Measurements from ENCODE around the gene PSG1. TPM values are rescaled to one million over a fixed set of nuclear protein-coding genes. Genes with fewer than 3 reads are reported as not detected.
"Not testable (repeated sequence)": the region's sequence is repeated elsewhere in the genome, so short reads cannot be mapped to it uniquely, and the experiment has no call there.

PSG1 gene
- total RNA-seq, 4 donors from 2014 or later = not detected

GRCh38 chr19:42881279-42881678 lies 1.8 kb upstream of the PSG1 start:
- H3K27ac ChIP-seq; intact Hi-C loops (cut with DNase I; ENCODE audit: low total_unique reads): not testable (repeated sequence)

GRCh38 chr19:42880621-42881020 lies 1.1 kb upstream of the PSG1 start:
- H3K27me3 ChIP-seq; H3K9me3 ChIP-seq; DNase-seq; H3K4me1 ChIP-seq; intact Hi-C loops (cut with DNase I; ENCODE audit: low total_unique reads); H3K4me3 ChIP-seq; H3K27ac ChIP-seq; H3K36me3 ChIP-seq: not testable (repeated sequence)

More at GRCh38 chr19:42881279-42881678, 1.8 kb upstream of the PSG1 start:
- not testable (repeated sequence) for H3K4me3 ChIP-seq, H3K4me1 ChIP-seq, H3K27me3 ChIP-seq, H3K9me3 ChIP-seq, DNase-seq, H3K36me3 ChIP-seq

- H3K4me3 ChIP-seq = not testable (repeated sequence)
These were observed 2.9 kb downstream of the PSG1 start for GRCh38 chr19:42876596-42876995.

GRCh38 chr19:42875881-42876280 lies 3.6 kb downstream of the PSG1 start:
- H3K27ac ChIP-seq; DNase-seq; H3K27me3 ChIP-seq; H3K4me3 ChIP-seq; H3K9me3 ChIP-seq; intact Hi-C loops (cut with DNase I; ENCODE audit: low total_unique reads); H3K4me1 ChIP-seq; H3K36me3 ChIP-seq: not testable (repeated sequence)

More at GRCh38 chr19:42876596-42876995, 2.9 kb downstream of the PSG1 start:
- H3K27ac ChIP-seq; DNase-seq; H3K4me1 ChIP-seq; H3K9me3 ChIP-seq; intact Hi-C loops (cut with DNase I; ENCODE audit: low total_unique reads); H3K36me3 ChIP-seq; H3K27me3 ChIP-seq: not testable (repeated sequence)

- H3K9me3 ChIP-seq; H3K4me1 ChIP-seq; H3K27me3 ChIP-seq; DNase-seq; H3K27ac ChIP-seq; H3K4me3 ChIP-seq; intact Hi-C loops (cut with DNase I; ENCODE audit: low total_unique reads); H3K36me3 ChIP-seq: not testable (repeated sequence)
These were observed 4.4 kb downstream of the PSG1 start for GRCh38 chr19:42874901-42875813.

GRCh38 chr19:42874136-42874535 lies 5.4 kb downstream of the PSG1 start:
- H3K4me1 ChIP-seq; DNase-seq; H3K4me3 ChIP-seq; H3K27me3 ChIP-seq; H3K36me3 ChIP-seq; H3K9me3 ChIP-seq; H3K27ac ChIP-seq; intact Hi-C loops (cut with DNase I; ENCODE audit: low total_unique reads): not testable (repeated sequence)

- H3K4me3 ChIP-seq = no peak overlapping the region
- no peak overlapping the region for H3K27ac ChIP-seq
- H3K4me1 ChIP-seq = no peaks in the 10 kb centered on the region
- no peaks in the 10 kb centered on the region for H3K27me3 ChIP-seq
- no peaks in the 10 kb centered on the region for H3K9me3 ChIP-seq
- TF ChIP-seq CTCF (IDR thresholded peaks at IDR 0.05) = no peak
- no peak for TF ChIP-seq POLR2A (IDR thresholded peaks at IDR 0.05)
- intact Hi-C loops (cut with DNase I; ENCODE audit: low total_unique reads) = no loop called here
- H3K36me3 ChIP-seq = no peaks in the 10 kb centered on the region
- DNase-seq = no peak
These were observed 6.9 kb downstream of the PSG1 start for GRCh38 chr19:42872608-42873007.

- H3K4me1 ChIP-seq = no peaks in the 10 kb centered on the region
- no peak overlapping the region for H3K4me3 ChIP-seq
- no peak for DNase-seq
- H3K27ac ChIP-seq = no peak overlapping the region
- TF ChIP-seq POLR2A (IDR thresholded peaks at IDR 0.05) = no peak
- TF ChIP-seq CTCF (IDR thresholded peaks at IDR 0.05) = no peak
- no peaks in the 10 kb centered on the region for H3K9me3 ChIP-seq
- H3K36me3 ChIP-seq = no peaks in the 10 kb centered on the region
- no peaks in the 10 kb centered on the region for H3K27me3 ChIP-seq
- intact Hi-C loops (cut with DNase I; ENCODE audit: low total_unique reads) = no loop called here
These were observed 22.0 kb downstream of the PSG1 start for GRCh38 chr19:42857544-42857867.

GRCh38 chr19:42856866-42857543 lies 22.5 kb downstream of the PSG1 start:
- not testable (repeated sequence) for DNase-seq, H3K9me3 ChIP-seq

GRCh38 chr19:42854745-42855144 lies 24.8 kb downstream of the PSG1 start:
- H3K27ac ChIP-seq; H3K36me3 ChIP-seq; intact Hi-C loops (cut with DNase I; ENCODE audit: low total_unique reads); H3K4me1 ChIP-seq; H3K4me3 ChIP-seq; H3K9me3 ChIP-seq; DNase-seq; H3K27me3 ChIP-seq: not testable (repeated sequence)

More at GRCh38 chr19:42856866-42857543, 22.5 kb downstream of the PSG1 start:
- H3K27me3 ChIP-seq; H3K27ac ChIP-seq; H3K4me1 ChIP-seq; H3K4me3 ChIP-seq; intact Hi-C loops (cut with DNase I; ENCODE audit: low total_unique reads); H3K36me3 ChIP-seq: not testable (repeated sequence)

GRCh38 chr19:42853231-42853630 lies 26.3 kb downstream of the PSG1 start:
- DNase-seq; H3K27me3 ChIP-seq; H3K27ac ChIP-seq; H3K4me3 ChIP-seq; intact Hi-C loops (cut with DNase I; ENCODE audit: low total_unique reads); H3K36me3 ChIP-seq; H3K9me3 ChIP-seq; H3K4me1 ChIP-seq: not testable (repeated sequence)
